GM12878 (cell line): Measurements from ENCODE around the gene ST7. TPM values are rescaled to one million over a fixed set of nuclear protein-coding genes. Genes with fewer than 3 reads are reported as not detected.

Experiments used
- ASH2L ChIP-seq: fragments of 300-600, 200-600 bp; sonication (generic); IDR thresholded peaks from 2 replicates; pipeline ENCODE4 v1.6.1; 2017; ENCODE audit warnings: low read depth, mild to moderate bottlenecking, borderline replicate concordance
- CBX3 ChIP-seq: fragments of 200-600 bp; sonication (generic); IDR thresholded peaks from 2 replicates; pipeline ENCODE4 v1.6.1; 2016; ENCODE audit warnings: low read depth, borderline replicate concordance
- CHD1 ChIP-seq: IDR thresholded peaks from 2 replicates; pipeline ENCODE4 v1.6.1; 2012; ENCODE audit warnings: low read depth, low read length, improper control_type of control experiment
- E2F4 ChIP-seq: IDR thresholded peaks from 2 replicates; pipeline ENCODE4 v1.6.1; 2012; ENCODE audit warnings: low read depth, low read length, improper control_type of control experiment
- IKZF1 ChIP-seq: fragments of 450-650 bp; conservative IDR thresholded peaks from 2 replicates; pipeline ENCODE4 v1.6.1; 2017; ENCODE audit warnings: antibody characterized with exemption, mild to moderate bottlenecking
- LARP7 ChIP-seq: fragments of 450-650 bp; IDR thresholded peaks from 2 replicates; pipeline ENCODE4 v1.6.1; 2017; ENCODE audit warnings: mild to moderate bottlenecking
- MLLT1 ChIP-seq: fragments of 450-650 bp; IDR thresholded peaks from 2 replicates; pipeline ENCODE4 v1.6.1; 2016; ENCODE audit warnings: mild to moderate bottlenecking
- polyA plus RNA-seq, 11 experiments: library from polyadenylated mRNA; depleted of rRNA in 4 of 11; unstranded in 6 of 11; stranded (reverse) in 5 of 11; fragments of >200 nt; fragmentation: Nextera tagmentation in 4 of 11; fragmentation: Illumina TruSeq in 1 of 11; extraction: Ambion mirVana in 4 of 11; extraction: Trizol in 1 of 11; gene quantifications; 1 replicate in 1 of 11; 2 replicates in 10 of 11; pipeline versions ENCODE4 v1.2.1 to v1.2.3, GENCODE V29; 2011 to 2016; ENCODE audit warnings: inconsistent platforms in 2 of 11, missing spikeins in 2 of 11, low read depth in 1 of 11
- total RNA-seq, 4 experiments: library from RNA; depleted of rRNA in 3 of 4; stranded (reverse); fragments of >200 nt in 3 of 4; fragmentation: Illumina TruSeq in 1 of 4; extraction: Trizol in 1 of 4; gene quantifications; 2 replicates each; pipeline versions ENCODE4 v1.2.1 to v1.2.3, GENCODE V29; 2013 to 2021
- TF ChIP-seq, protein P1 (sequence below): fragments of 450-650 bp; IDR thresholded peaks from 2 replicates; pipeline ENCODE4 v1.6.1; 2017; ENCODE audit warnings: borderline replicate concordance
- TF ChIP-seq, protein P2 (sequence below): fragments of 450-650 bp; IDR thresholded peaks from 2 replicates; pipeline ENCODE4 v1.6.1; 2017; ENCODE audit warnings: mild to moderate bottlenecking, moderate library complexity
- TF ChIP-seq, protein P3 (sequence below): fragments of 450-650 bp; IDR thresholded peaks from 2 replicates; pipeline ENCODE4 v1.6.1; 2016; ENCODE audit warnings: mild to moderate bottlenecking, moderate library complexity, borderline replicate concordance
- TF ChIP-seq, protein P4 (sequence below): fragments of 150-350 bp; IDR thresholded peaks from 2 replicates; pipeline ENCODE4 v1.6.1; 2016; ENCODE audit warnings: low read depth, low read length

The ST7 gene
- total and polyA plus RNA-seq, 10 of the 15 experiments (the other 5 are each of a cell fraction or from before 2014, with no cell fraction given) = 27.7 to 76.4 (median 53.6) TPM

DNA sequence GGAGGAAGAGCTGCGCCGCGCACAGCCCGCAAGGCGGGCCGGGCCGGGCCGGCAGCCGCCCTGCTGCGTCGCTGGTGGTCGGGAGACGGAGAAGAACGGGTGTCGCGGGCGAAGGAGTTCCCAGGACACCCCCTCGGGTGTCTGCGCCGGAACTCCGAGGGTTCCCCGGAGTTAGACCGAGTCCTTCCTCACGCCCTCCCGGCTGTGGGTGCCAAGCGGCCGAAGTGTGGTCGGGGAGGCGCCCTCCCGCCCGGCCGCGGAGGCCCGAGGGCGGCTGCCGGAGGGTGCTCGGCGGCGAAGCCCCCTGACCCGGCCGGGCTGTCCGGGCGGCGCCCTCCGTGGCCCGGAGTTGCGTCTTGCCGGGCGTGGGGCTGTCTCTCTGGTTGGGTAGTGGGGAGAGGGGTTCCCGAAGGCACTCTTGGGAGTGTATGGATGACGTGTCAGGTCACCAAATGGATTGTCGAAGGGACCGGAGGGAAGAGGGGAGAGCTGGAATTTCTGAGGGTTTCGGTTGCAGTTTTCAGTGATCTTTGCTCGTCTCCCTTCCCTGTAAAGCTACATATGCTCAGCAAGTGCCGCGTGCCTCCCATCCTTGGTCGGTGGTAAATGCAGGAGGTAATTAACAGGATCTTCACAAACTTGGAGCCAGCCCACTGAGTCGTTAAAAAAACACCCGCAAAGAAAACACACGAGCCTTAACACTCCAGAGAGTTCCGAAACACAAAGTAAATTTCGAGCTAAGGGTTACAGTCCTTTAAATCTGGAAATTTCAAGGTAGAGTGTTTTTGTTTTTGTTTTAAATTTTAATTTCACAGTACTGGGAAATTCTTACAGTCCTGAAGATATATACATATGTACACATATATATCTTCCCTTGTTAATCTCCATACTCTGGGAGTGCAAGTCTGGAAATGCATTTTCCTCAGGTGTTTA is 871 bp downstream of the ST7 start (continued):
- TF ChIP-seq E2F4 (no peak), IKZF1 (peak; percentile 84), MLLT1 (peak; percentile 99), CHD1 (no peak), ASH2L (no peak), LARP7 (peak; percentile 89), CBX3 (no peak)
- TF ChIP-seq, protein P1, sequence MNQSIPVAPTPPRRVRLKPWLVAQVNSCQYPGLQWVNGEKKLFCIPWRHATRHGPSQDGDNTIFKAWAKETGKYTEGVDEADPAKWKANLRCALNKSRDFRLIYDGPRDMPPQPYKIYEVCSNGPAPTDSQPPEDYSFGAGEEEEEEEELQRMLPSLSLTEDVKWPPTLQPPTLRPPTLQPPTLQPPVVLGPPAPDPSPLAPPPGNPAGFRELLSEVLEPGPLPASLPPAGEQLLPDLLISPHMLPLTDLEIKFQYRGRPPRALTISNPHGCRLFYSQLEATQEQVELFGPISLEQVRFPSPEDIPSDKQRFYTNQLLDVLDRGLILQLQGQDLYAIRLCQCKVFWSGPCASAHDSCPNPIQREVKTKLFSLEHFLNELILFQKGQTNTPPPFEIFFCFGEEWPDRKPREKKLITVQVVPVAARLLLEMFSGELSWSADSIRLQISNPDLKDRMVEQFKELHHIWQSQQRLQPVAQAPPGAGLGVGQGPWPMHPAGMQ = no peak
- TF ChIP-seq, protein P2, sequence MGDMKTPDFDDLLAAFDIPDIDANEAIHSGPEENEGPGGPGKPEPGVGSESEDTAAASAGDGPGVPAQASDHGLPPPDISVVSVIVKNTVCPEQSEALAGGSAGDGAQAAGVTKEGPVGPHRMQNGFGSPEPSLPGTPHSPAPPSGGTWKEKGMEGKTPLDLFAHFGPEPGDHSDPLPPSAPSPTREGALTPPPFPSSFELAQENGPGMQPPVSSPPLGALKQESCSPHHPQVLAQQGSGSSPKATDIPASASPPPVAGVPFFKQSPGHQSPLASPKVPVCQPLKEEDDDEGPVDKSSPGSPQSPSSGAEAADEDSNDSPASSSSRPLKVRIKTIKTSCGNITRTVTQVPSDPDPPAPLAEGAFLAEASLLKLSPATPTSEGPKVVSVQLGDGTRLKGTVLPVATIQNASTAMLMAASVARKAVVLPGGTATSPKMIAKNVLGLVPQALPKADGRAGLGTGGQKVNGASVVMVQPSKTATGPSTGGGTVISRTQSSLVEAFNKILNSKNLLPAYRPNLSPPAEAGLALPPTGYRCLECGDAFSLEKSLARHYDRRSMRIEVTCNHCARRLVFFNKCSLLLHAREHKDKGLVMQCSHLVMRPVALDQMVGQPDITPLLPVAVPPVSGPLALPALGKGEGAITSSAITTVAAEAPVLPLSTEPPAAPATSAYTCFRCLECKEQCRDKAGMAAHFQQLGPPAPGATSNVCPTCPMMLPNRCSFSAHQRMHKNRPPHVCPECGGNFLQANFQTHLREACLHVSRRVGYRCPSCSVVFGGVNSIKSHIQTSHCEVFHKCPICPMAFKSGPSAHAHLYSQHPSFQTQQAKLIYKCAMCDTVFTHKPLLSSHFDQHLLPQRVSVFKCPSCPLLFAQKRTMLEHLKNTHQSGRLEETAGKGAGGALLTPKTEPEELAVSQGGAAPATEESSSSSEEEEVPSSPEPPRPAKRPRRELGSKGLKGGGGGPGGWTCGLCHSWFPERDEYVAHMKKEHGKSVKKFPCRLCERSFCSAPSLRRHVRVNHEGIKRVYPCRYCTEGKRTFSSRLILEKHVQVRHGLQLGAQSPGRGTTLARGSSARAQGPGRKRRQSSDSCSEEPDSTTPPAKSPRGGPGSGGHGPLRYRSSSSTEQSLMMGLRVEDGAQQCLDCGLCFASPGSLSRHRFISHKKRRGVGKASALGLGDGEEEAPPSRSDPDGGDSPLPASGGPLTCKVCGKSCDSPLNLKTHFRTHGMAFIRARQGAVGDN = no peak
- TF ChIP-seq, protein P3, sequence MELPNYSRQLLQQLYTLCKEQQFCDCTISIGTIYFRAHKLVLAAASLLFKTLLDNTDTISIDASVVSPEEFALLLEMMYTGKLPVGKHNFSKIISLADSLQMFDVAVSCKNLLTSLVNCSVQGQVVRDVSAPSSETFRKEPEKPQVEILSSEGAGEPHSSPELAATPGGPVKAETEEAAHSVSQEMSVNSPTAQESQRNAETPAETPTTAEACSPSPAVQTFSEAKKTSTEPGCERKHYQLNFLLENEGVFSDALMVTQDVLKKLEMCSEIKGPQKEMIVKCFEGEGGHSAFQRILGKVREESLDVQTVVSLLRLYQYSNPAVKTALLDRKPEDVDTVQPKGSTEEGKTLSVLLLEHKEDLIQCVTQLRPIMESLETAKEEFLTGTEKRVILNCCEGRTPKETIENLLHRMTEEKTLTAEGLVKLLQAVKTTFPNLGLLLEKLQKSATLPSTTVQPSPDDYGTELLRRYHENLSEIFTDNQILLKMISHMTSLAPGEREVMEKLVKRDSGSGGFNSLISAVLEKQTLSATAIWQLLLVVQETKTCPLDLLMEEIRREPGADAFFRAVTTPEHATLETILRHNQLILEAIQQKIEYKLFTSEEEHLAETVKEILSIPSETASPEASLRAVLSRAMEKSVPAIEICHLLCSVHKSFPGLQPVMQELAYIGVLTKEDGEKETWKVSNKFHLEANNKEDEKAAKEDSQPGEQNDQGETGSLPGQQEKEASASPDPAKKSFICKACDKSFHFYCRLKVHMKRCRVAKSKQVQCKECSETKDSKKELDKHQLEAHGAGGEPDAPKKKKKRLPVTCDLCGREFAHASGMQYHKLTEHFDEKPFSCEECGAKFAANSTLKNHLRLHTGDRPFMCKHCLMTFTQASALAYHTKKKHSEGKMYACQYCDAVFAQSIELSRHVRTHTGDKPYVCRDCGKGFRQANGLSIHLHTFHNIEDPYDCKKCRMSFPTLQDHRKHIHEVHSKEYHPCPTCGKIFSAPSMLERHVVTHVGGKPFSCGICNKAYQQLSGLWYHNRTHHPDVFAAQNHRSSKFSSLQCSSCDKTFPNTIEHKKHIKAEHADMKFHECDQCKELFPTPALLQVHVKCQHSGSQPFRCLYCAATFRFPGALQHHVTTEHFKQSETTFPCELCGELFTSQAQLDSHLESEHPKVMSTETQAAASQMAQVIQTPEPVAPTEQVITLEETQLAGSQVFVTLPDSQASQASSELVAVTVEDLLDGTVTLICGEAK = peak; percentile 19; the same call in 1 of the 2 replicates
- TF ChIP-seq, protein P4, sequence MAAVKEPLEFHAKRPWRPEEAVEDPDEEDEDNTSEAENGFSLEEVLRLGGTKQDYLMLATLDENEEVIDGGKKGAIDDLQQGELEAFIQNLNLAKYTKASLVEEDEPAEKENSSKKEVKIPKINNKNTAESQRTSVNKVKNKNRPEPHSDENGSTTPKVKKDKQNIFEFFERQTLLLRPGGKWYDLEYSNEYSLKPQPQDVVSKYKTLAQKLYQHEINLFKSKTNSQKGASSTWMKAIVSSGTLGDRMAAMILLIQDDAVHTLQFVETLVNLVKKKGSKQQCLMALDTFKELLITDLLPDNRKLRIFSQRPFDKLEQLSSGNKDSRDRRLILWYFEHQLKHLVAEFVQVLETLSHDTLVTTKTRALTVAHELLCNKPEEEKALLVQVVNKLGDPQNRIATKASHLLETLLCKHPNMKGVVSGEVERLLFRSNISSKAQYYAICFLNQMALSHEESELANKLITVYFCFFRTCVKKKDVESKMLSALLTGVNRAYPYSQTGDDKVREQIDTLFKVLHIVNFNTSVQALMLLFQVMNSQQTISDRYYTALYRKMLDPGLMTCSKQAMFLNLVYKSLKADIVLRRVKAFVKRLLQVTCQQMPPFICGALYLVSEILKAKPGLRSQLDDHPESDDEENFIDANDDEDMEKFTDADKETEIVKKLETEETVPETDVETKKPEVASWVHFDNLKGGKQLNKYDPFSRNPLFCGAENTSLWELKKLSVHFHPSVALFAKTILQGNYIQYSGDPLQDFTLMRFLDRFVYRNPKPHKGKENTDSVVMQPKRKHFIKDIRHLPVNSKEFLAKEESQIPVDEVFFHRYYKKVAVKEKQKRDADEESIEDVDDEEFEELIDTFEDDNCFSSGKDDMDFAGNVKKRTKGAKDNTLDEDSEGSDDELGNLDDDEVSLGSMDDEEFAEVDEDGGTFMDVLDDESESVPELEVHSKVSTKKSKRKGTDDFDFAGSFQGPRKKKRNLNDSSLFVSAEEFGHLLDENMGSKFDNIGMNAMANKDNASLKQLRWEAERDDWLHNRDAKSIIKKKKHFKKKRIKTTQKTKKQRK = no peak
